ENCODE results near the gene NAGPA. TPM values are rescaled to one million over a fixed set of nuclear protein-coding genes. Genes with fewer than 3 reads are reported as not detected.

Gene NAGPA
- total and polyA plus RNA-seq, 2 of the 8 experiments (the other 6 are each of a cell fraction or from before 2014, with no cell fraction given): 10.1 to 13.2 TPM

DNA sequence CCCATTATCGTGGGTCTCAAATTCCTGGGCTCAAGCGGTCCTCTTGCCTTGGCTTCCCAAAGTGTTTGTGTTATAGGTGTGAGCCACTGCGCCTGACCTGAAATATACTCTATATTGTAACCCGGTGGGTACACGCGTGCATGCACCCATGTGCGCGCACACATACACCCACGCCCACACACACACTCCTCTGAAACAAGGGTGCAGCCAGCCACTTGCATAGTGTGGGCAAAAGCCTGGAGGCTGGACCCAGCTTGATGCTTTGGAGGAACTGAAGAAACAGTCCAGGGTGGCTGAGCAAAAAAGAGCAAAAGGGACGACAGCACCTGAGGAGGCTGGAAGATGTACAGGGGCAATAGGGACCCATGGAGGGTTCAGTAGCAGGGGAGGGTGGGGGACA, 29.9 kb downstream of the NAGPA start:
- no peak overlapping the region for H3K56ac ChIP-seq (replicated peaks; ENCODE audit: insufficient read length, low read depth, low read length)
- no peaks in the 10 kb centered on the region for H3K27me3 ChIP-seq (replicated peaks in 1 of 4; ENCODE audit: control insufficient read depth in 3 of 4, extremely low read depth in 1 of 4, insufficient read depth in 3 of 4, low read length in 3 of 4)
- H3K4me3 ChIP-seq (ENCODE audit: extremely low read depth in 1 of 4, insufficient read depth in 2 of 4, low read depth in 3 of 4, low read length in 4 of 4): no peak overlapping the region
- no peak overlapping the region for H3K14ac ChIP-seq (ENCODE audit: insufficient read length)
- no peaks in the 10 kb centered on the region for H3K36me3 ChIP-seq (ENCODE audit: control insufficient read depth in 2 of 4, insufficient read depth in 4 of 4, low read length in 3 of 4)
- H2BK12ac ChIP-seq (ENCODE audit: low read depth, low read length): no peak overlapping the region
- H3K79me1 ChIP-seq (ENCODE audit: low read depth, low read length): no peaks in the 10 kb centered on the region; the same call in 1 of the 2 replicates
- WGBS, 2 experiments (ENCODE audit: extremely low coverage in 1 of 2, insufficient coverage in 1 of 2, insufficient read length in 1 of 2, insufficient replicate concordance in 2 of 2, low coverage in 1 of 2, low lambda C conversion rate in 2 of 2, missing lambda C conversion rate in 1 of 2): 88% methylated on average over 10 of the region's 10 CpGs; no CpG with 5 or more reads in 1 of the 2 experiments
- H2BK15ac ChIP-seq (ENCODE audit: low read length): no peak overlapping the region
- H3K79me2 ChIP-seq (ENCODE audit: control insufficient read depth in 1 of 2, insufficient read depth in 2 of 2, low read length in 2 of 2): no peaks in the 10 kb centered on the region
- H2BK5ac ChIP-seq (ENCODE audit: low read depth, low read length): no peak overlapping the region
- no peaks in the 10 kb centered on the region for H4K20me1 ChIP-seq (replicated peaks in 1 of 2; ENCODE audit: control insufficient read depth in 1 of 2, insufficient read depth in 2 of 2, low read length in 2 of 2)
- DNase-seq (ENCODE audit: low read depth in 1 of 2, low spot score in 2 of 2) (no peak), FAIRE-seq (no peak)
- no peaks in the 10 kb centered on the region for H3K9me3 ChIP-seq (ENCODE audit: insufficient read depth in 2 of 2, low read depth in 1 of 2, low read length in 1 of 2)
- no peak overlapping the region for H4K8ac ChIP-seq (ENCODE audit: extremely low read depth, insufficient read depth, low read length)
- H3K4me1 ChIP-seq (replicated peaks in 1 of 4; ENCODE audit: control insufficient read depth in 3 of 4, insufficient read depth in 4 of 4, low read length in 3 of 4): no peaks in the 10 kb centered on the region
- H2AFZ ChIP-seq (ENCODE audit: low read length): no peak overlapping the region
- H3K4ac ChIP-seq (replicated peaks; ENCODE audit: insufficient read length, low read depth, low read length): no peak overlapping the region
- ChIA-PET POLR2A (ENCODE audit: partially characterized antibody) (interaction anchor here (0.8 to 1.6 kb wide), 2 partner anchors 18 to 22 kb away, joined by 3 read pairs; no protein-coding TSS in a partner anchor), CTCF (ENCODE audit: partially characterized antibody) (interaction anchor here (0.8 to 3.4 kb wide), 5 partner anchors 21 to 81 kb away, joined by 3 to 10 read pairs (median 4); no protein-coding TSS in a partner anchor)
- H3K4me2 ChIP-seq (ENCODE audit: insufficient read depth in 1 of 2, low read depth in 2 of 2, low read length in 2 of 2): no peak overlapping the region
- H2BK20ac ChIP-seq (ENCODE audit: low read length): no peak overlapping the region
- H2BK120ac ChIP-seq (replicated peaks; ENCODE audit: low read depth, low read length): no peak overlapping the region
- H3K27ac ChIP-seq (ENCODE audit: low read depth, low read length): no peak overlapping the region
- no peak overlapping the region for H2AK5ac ChIP-seq (ENCODE audit: low read depth, low read length)
- no peak overlapping the region for H3K23ac ChIP-seq (ENCODE audit: insufficient read length)
- H3K18ac ChIP-seq (ENCODE audit: extremely low read depth, low read length): no peak overlapping the region
- no peak overlapping the region for H4K91ac ChIP-seq (replicated peaks; ENCODE audit: insufficient read length, low read length)
- no peak overlapping the region for H4K5ac ChIP-seq (ENCODE audit: insufficient read length, low read depth, low read length)
- H3K9ac ChIP-seq (replicated peaks in 1 of 4; ENCODE audit: extremely low read depth in 1 of 4, low read depth in 3 of 4, low read length in 3 of 4): no peak overlapping the region
- no peaks in the 10 kb centered on the region for H3K23me2 ChIP-seq (ENCODE audit: low read depth, low read length)
- TF ChIP-seq POU5F1 (IDR thresholded peaks at IDR 0.05; ENCODE audit: low read depth, low read length) (no peak), SIRT6 (IDR thresholded peaks at IDR 0.05; ENCODE audit: low read length) (no peak), MAFK (IDR thresholded peaks at IDR 0.05; ENCODE audit: low read depth, low read length) (no peak), POLR2AphosphoS5 (IDR thresholded peaks at IDR 0.05; ENCODE audit: low read depth, low read length) (no peak), YY1 (IDR thresholded peaks at IDR 0.05; ENCODE audit: low read depth, low read length) (no peak), RNF2 (IDR thresholded peaks at IDR 0.05; ENCODE audit: borderline replicate concordance, low read depth, low read length, missing control alignments, poor library complexity, severe bottlenecking) (no peak), RAD21 (IDR thresholded peaks at IDR 0.05 in 1 of 2, conservative IDR thresholded peaks at IDR 0.05 in 1 of 2; ENCODE audit: low read depth in 2 of 2, low read length in 2 of 2) (no peak), BACH1 (IDR thresholded peaks at IDR 0.05; ENCODE audit: low read length) (no peak), SP4 (IDR thresholded peaks at IDR 0.05; ENCODE audit: low read length) (no peak), SUZ12 (IDR thresholded peaks at IDR 0.05; ENCODE audit: low read length) (no peak), CTBP2 (IDR thresholded peaks at IDR 0.05; ENCODE audit: borderline replicate concordance, insufficient read depth, insufficient read length, low read length) (no peak), CBX8 (IDR thresholded peaks at IDR 0.05; ENCODE audit: borderline replicate concordance, low read depth, low read length) (no peak)
- TF ChIP-seq, protein P1, sequence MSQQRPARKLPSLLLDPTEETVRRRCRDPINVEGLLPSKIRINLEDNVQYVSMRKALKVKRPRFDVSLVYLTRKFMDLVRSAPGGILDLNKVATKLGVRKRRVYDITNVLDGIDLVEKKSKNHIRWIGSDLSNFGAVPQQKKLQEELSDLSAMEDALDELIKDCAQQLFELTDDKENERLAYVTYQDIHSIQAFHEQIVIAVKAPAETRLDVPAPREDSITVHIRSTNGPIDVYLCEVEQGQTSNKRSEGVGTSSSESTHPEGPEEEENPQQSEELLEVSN (IDR thresholded peaks at IDR 0.05): no peak

All from H1 (cell line).